Measurements from ENCODE around the gene TOX3. TPM values are rescaled to one million over a fixed set of nuclear protein-coding genes. Genes with fewer than 3 reads are reported as not detected.

TOX3 gene
- total and polyA plus RNA-seq, 2 of the 8 experiments (the other 6 are each of a cell fraction or from before 2014, with no cell fraction given) = 16.7 to 31.2 TPM

GRCh38 chr16:52393448-52393847 is 153.5 kb downstream of the TOX3 start (continued):
- TF ChIP-seq CHD7 (IDR thresholded peaks at IDR 0.05; ENCODE audit: insufficient replicate concordance, low read length) (no peak), E2F6 (IDR thresholded peaks at IDR 0.05) (no peak), RBBP5 (IDR thresholded peaks at IDR 0.05; ENCODE audit: borderline replicate concordance, low read depth, low read length) (no peak), MAX (IDR thresholded peaks at IDR 0.05) (no peak)

All from H1 (cell line).